ENCODE measurements around the gene TP53RK. TPM values are rescaled to one million over a fixed set of nuclear protein-coding genes. Genes with fewer than 3 reads are reported as not detected.

Gene TP53RK
- total and polyA plus RNA-seq, 2 of the 13 experiments (the other 11 are each of a cell fraction or from before 2014, with no cell fraction given) = 12.9 to 25.5 TPM

DNA sequence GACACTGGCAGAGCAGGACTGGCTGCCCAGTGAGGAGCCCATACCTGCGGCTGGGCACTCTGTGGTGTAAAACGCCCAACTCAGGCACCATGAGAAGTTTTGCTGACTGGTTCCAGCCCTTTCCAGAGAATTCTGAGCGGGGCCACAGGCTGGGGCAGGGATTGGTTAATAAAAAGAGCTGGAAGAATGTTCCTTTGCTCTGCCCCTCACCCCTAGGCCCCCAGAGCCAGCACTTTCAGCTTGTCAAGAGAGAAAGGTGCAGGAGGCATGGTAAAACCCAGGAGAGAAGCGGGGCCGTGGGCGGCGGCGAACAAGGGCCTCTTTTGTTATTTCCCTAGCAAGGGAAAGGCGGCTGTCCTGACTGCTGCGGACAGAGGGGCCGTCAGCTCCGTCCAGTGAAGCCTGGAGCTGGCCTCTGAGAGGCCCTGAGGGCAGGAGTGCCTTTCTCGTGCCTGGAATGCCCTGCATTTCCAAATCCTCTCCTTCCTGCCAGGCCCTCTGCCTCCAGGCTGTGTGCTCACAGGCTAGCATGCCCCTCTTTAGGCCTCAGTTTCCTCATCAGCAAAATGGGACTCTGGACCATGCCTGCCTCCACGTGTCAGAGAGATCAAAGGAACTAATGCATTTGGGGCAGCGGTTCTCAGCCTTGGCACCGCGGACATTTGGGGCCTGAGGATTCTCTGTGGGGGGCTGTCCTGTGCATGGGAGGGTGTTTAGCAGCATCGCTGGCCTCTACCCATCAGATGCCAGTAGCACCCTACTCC is 50.9 kb downstream of the TP53RK start (continued):
- TF ChIP-seq, protein P1, sequence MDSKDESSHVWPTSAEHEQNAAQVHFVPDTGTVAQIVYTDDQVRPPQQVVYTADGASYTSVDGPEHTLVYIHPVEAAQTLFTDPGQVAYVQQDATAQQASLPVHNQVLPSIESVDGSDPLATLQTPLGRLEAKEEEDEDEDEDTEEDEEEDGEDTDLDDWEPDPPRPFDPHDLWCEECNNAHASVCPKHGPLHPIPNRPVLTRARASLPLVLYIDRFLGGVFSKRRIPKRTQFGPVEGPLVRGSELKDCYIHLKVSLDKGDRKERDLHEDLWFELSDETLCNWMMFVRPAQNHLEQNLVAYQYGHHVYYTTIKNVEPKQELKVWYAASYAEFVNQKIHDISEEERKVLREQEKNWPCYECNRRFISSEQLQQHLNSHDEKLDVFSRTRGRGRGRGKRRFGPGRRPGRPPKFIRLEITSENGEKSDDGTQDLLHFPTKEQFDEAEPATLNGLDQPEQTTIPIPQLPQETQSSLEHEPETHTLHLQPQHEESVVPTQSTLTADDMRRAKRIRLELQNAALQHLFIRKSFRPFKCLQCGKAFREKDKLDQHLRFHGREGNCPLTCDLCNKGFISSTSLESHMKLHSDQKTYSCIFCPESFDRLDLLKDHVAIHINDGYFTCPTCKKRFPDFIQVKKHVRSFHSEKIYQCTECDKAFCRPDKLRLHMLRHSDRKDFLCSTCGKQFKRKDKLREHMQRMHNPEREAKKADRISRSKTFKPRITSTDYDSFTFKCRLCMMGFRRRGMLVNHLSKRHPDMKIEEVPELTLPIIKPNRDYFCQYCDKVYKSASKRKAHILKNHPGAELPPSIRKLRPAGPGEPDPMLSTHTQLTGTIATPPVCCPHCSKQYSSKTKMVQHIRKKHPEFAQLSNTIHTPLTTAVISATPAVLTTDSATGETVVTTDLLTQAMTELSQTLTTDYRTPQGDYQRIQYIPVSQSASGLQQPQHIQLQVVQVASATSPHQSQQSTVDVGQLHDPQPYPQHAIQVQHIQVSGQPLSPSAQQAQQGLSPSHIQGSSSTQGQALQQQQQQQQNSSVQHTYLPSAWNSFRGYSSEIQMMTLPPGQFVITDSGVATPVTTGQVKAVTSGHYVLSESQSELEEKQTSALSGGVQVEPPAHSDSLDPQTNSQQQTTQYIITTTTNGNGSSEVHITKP (CRISPR knock-in tag; IDR thresholded peaks at IDR 0.05; ENCODE audit: low read depth) = no peak
- TF ChIP-seq ZNF549 (CRISPR knock-in tag; IDR thresholded peaks at IDR 0.05) = no peak
- peak; percentile 34; the same call in 1 of the 2 replicates for TF ChIP-seq DR1 (CRISPR knock-in tag; IDR thresholded peaks at IDR 0.05)
- 0 out of 2 replicates have a peak, but pooled peaks have one; percentile 74 for TF ChIP-seq CBX5 (CRISPR knock-in tag; IDR thresholded peaks at IDR 0.05; ENCODE audit: borderline replicate concordance)
- TF ChIP-seq ZZZ3 (CRISPR knock-in tag; IDR thresholded peaks at IDR 0.05; ENCODE audit: borderline replicate concordance) = peak; percentile 58; the same call in 1 of the 2 replicates
- TF ChIP-seq FOXA3 (CRISPR knock-in tag; IDR thresholded peaks at IDR 0.05) = no peak; the same call in none of the 2 replicates
- peak; percentile 60; the same call in 1 of the 2 replicates for TF ChIP-seq ZNF746 (CRISPR knock-in tag; IDR thresholded peaks at IDR 0.05)
- no peak for TF ChIP-seq ZNF619 (CRISPR knock-in tag; IDR thresholded peaks at IDR 0.05)
- TF ChIP-seq HDAC6 (IDR thresholded peaks at IDR 0.05; ENCODE audit: low read depth, low read length) = no peak
- TF ChIP-seq FIP1L1 (IDR thresholded peaks at IDR 0.05; ENCODE audit: borderline replicate concordance, insufficient read depth, low read depth, low read length) = no peak; the same call in 1 of the 2 replicates
- TF ChIP-seq, protein P2, sequence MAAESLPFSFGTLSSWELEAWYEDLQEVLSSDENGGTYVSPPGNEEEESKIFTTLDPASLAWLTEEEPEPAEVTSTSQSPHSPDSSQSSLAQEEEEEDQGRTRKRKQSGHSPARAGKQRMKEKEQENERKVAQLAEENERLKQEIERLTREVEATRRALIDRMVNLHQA (CRISPR knock-in tag; IDR thresholded peaks at IDR 0.05) = no peak
- no peak for TF ChIP-seq ZNF17 (CRISPR knock-in tag; IDR thresholded peaks at IDR 0.05)
- no peak for TF ChIP-seq RNF2 (conservative IDR thresholded peaks at IDR 0.05; ENCODE audit: low read depth)
- TF ChIP-seq MBD4 (IDR thresholded peaks at IDR 0.05; ENCODE audit: borderline replicate concordance, low read length) = no peak
- no peak for TF ChIP-seq ZFP41 (CRISPR knock-in tag; IDR thresholded peaks at IDR 0.05; ENCODE audit: borderline replicate concordance)
- peak; percentile 95 for TF ChIP-seq U2AF1 (optimal IDR thresholded peaks at IDR 0.05; ENCODE audit: low read depth, low read length)
- TF ChIP-seq ZNF749 (CRISPR knock-in tag; IDR thresholded peaks at IDR 0.05; ENCODE audit: borderline replicate concordance) = no peak
- TF ChIP-seq NRL (CRISPR knock-in tag; IDR thresholded peaks at IDR 0.05; ENCODE audit: borderline replicate concordance) = peak; percentile 76
- no peak for TF ChIP-seq GTF2F1 (IDR thresholded peaks at IDR 0.05; ENCODE audit: low read length)
- no peak for TF ChIP-seq U2AF2 (IDR thresholded peaks at IDR 0.05; ENCODE audit: low read depth, low read length)
- TF ChIP-seq, protein P3, sequence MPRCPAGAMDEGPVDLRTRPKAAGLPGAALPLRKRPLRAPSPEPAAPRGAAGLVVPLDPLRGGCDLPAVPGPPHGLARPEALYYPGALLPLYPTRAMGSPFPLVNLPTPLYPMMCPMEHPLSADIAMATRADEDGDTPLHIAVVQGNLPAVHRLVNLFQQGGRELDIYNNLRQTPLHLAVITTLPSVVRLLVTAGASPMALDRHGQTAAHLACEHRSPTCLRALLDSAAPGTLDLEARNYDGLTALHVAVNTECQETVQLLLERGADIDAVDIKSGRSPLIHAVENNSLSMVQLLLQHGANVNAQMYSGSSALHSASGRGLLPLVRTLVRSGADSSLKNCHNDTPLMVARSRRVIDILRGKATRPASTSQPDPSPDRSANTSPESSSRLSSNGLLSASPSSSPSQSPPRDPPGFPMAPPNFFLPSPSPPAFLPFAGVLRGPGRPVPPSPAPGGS (CRISPR knock-in tag; IDR thresholded peaks at IDR 0.05) = peak; percentile 52; the same call in 1 of the 2 replicates
- TF ChIP-seq, protein P4, sequence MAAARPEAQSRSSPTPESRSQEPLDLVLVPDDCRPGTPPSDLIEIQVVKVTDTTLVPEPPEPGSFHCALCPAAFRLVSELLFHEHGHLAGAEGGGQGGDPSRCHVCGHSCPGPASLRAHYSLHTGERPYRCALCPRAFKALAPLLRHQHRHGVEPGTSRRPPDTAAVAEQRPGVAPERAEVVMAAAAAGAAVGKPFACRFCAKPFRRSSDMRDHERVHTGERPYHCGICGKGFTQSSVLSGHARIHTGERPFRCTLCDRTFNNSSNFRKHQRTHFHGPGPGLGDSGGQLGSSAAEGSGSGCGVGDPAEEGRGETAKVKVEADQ (CRISPR knock-in tag; IDR thresholded peaks at IDR 0.05; ENCODE audit: borderline replicate concordance) = 0 out of 2 replicates have a peak, but pooled peaks have one; percentile 9
- no peak; the same call in 1 of the 2 replicates for TF ChIP-seq TSC22D2 (CRISPR knock-in tag; IDR thresholded peaks at IDR 0.05; ENCODE audit: borderline replicate concordance)
- TF ChIP-seq ZNF816 (CRISPR knock-in tag; IDR thresholded peaks at IDR 0.05; ENCODE audit: borderline replicate concordance) = no peak

All from HepG2 (cell line).